Glomerular visceral epithelial cell (primary cell): ENCODE results near the gene FLT3.
A peak's percentile ranks its signal among the peaks of the same experiment; 100 is the strongest.

ENCODE experiments used
- DNase-seq: peaks from one replicate; pipeline ENCODE4 v3.0.0-alpha.2; 2016; ENCODE audit errors: extremely low spot score

FLT3 gene

GRCh38 chr13:28001837-28002473, 98.4 kb downstream of the FLT3 start:
- no peak for DNase-seq

GRCh38 chr13:28001049-28001448, 99.3 kb downstream of the FLT3 start:
- no peak for DNase-seq

GRCh38 chr13:28000567-28000966, 99.8 kb downstream of the FLT3 start:
- no peak for DNase-seq

- peak; percentile 32 for DNase-seq
Measured at GRCh38 chr13:27997904-27998522, 102.4 kb downstream of the FLT3 start.

GRCh38 chr13:27991881-27992280, 108.5 kb downstream of the FLT3 start:
- DNase-seq, result no peak

- no peak for DNase-seq
Measured at GRCh38 chr13:27988520-27988919, 111.9 kb downstream of the FLT3 start, which contains the start of gene URAD. TSS of gene URAD (minus strand) at chr13:27988693. CDS start at chr13:27988637, 56 bp downstream.

GRCh38 chr13:27985600-27985999, 114.8 kb downstream of the FLT3 start:
- no peak for DNase-seq

- no peak for DNase-seq
Measured at GRCh38 chr13:27982361-27982760, 118.0 kb downstream of the FLT3 start.

GRCh38 chr13:27981006-27981708, 119.2 kb downstream of the FLT3 start:
- no peak for DNase-seq

GRCh38 chr13:27980280-27980998, 119.9 kb downstream of the FLT3 start:
- no peak for DNase-seq

- DNase-seq, result no peak
Measured at GRCh38 chr13:27979765-27980279, 120.6 kb downstream of the FLT3 start.

- no peak for DNase-seq
Measured at GRCh38 chr13:27979001-27979643, 121.3 kb downstream of the FLT3 start.

- DNase-seq, result no peak
Measured at GRCh38 chr13:27978301-27978968, 121.9 kb downstream of the FLT3 start.

- no peak for DNase-seq
Measured at GRCh38 chr13:27977476-27978300, 122.7 kb downstream of the FLT3 start.

- DNase-seq, result no peak
Measured at GRCh38 chr13:27976362-27977091, 123.8 kb downstream of the FLT3 start.

- no peak for DNase-seq
Measured at GRCh38 chr13:27975564-27976361, 124.6 kb downstream of the FLT3 start.

GRCh38 chr13:27973961-27974662, 126.3 kb downstream of the FLT3 start:
- no peak for DNase-seq

- DNase-seq, result no peak
Measured at GRCh38 chr13:27973291-27973690, 127.1 kb downstream of the FLT3 start.
